GM12878 (cell line): Measurements from ENCODE around the gene TTC19. TPM values are rescaled to one million over a fixed set of nuclear protein-coding genes. Genes with fewer than 3 reads are reported as not detected.

ENCODE experiments used
- ATAC-seq: fragments of 200-7000 bp; cut with Tn5 transposase; 3 replicates; pipeline ENCODE4 v1.9.1; 2020; ENCODE audit warnings: mild to moderate bottlenecking, moderate library complexity
- BruUV-seq: library from RNA; stranded (reverse); fragments of 400-500 nt; replicated peaks from 2 replicates; lab custom pipeline; 2021; lab: Mats Ljungman, UMichigan
- CTCF ChIA-PET: fragments of 300-600 bp; sonication (Branson Sonifier 250); formaldehyde crosslinking; extraction: SDS; loops from one replicate; lab custom pipeline; 2021; ENCODE audit warnings: inconsistent platforms; lab: Yijun Ruan, JAX
- POLR2A ChIA-PET: fragments of 350-600 bp; formaldehyde crosslinking; extraction: SDS; loops from one replicate; lab custom pipeline; 2021; ENCODE audit warnings: inconsistent platforms; lab: Charles Lee
- RAD21 ChIA-PET: fragments of 300-600 bp; sonication (Branson Sonifier 250); formaldehyde crosslinking; loops from one replicate; lab custom pipeline; 2023; ENCODE audit warnings: antibody characterized with exemption; ENCODE audit not compliant: unreplicated experiment; lab: Charles Lee
- SMC1A ChIA-PET: fragments of 300-600 bp; sonication (Branson Sonifier 250); formaldehyde crosslinking; loops from one replicate; lab custom pipeline; 2023; ENCODE audit not compliant: unreplicated experiment, uncharacterized antibody; lab: Charles Lee
- DNase-seq: peaks from one replicate; pipeline ENCODE4 v3.0.0-alpha.2; 2011; ENCODE audit warnings: low read depth, low spot score
- FAIRE-seq: peaks from 3 replicates; lab custom pipeline; 2011; peaks lifted over from hg19 to GRCh38; lab: Jason Lieb, UNC
- H2AFZ ChIP-seq: 2 replicates; pipeline ENCODE4 v1.6.0; 2011; ENCODE audit warnings: low read depth, low read length, control low read depth; ENCODE audit not compliant: control insufficient read depth
- H3K27ac ChIP-seq: 2 replicates; pipeline ENCODE4 v1.5.1; 2011; ENCODE audit warnings: control low read depth; ENCODE audit not compliant: control insufficient read depth, insufficient read depth
- H3K27me3 ChIP-seq, 2 experiments: replicated peaks in 1 of 2; 2 replicates each; pipeline versions ENCODE4 v1.6.0 to v1.6.1; 2011; ENCODE audit warnings: low read length in 1 of 2; ENCODE audit not compliant: control insufficient read depth in 2 of 2, insufficient read depth in 2 of 2
- H3K36me3 ChIP-seq, 2 experiments: 2 replicates each; pipeline ENCODE4 v1.5.1; 2011; ENCODE audit warnings: low read length in 1 of 2; ENCODE audit not compliant: control insufficient read depth in 2 of 2, insufficient read depth in 2 of 2
- H3K4me1 ChIP-seq: 2 replicates; pipeline ENCODE4 v1.6.1; 2011; ENCODE audit warnings: mild to moderate bottlenecking, low read length, moderate library complexity, mixed read lengths; ENCODE audit not compliant: control insufficient read depth, insufficient read depth
- H3K4me2 ChIP-seq: 2 replicates; pipeline ENCODE4 v1.6.0; 2011; ENCODE audit warnings: control low read depth; ENCODE audit not compliant: control insufficient read depth, insufficient read depth
- H3K4me3 ChIP-seq: fragments of 200-600 bp; sonication (generic); 2 replicates; pipeline ENCODE4 v1.5.1; 2016
- H3K79me2 ChIP-seq: 2 replicates; pipeline ENCODE4 v1.6.0; 2011; ENCODE audit warnings: low read length; ENCODE audit not compliant: control insufficient read depth, insufficient read depth
- H3K9ac ChIP-seq: 2 replicates; pipeline ENCODE4 v1.8.0; 2011; ENCODE audit warnings: low read length, control low read depth, mixed read lengths; ENCODE audit not compliant: control insufficient read depth, insufficient read depth
- H3K9me3 ChIP-seq: replicated peaks from 3 replicates; pipeline ENCODE4 v1.5.1; 2011; ENCODE audit warnings: mild to moderate bottlenecking, low read length; ENCODE audit not compliant: control insufficient read depth, insufficient read depth
- H4K20me1 ChIP-seq: 2 replicates; pipeline ENCODE4 v1.6.0; 2011; ENCODE audit not compliant: control insufficient read depth, insufficient read depth
- BMI1 ChIP-seq: fragments of 450-650 bp; IDR thresholded peaks from 2 replicates; pipeline ENCODE4 v1.6.1; 2016; ENCODE audit warnings: mild to moderate bottlenecking, moderate library complexity, borderline replicate concordance
- CREM ChIP-seq: IDR thresholded peaks from 2 replicates; pipeline ENCODE4 v1.6.1; 2014; ENCODE audit warnings: antibody characterized with exemption, low read depth
- EP300 ChIP-seq, 2 experiments: fragments of 150-350 bp in 1 of 2; IDR thresholded peaks; 2 replicates each; pipeline ENCODE4 v1.6.1; 2011 to 2012; ENCODE audit warnings: low read depth in 2 of 2, low read length in 2 of 2, borderline replicate concordance in 1 of 2, improper control_type of control experiment in 1 of 2, inconsistent platforms in 1 of 2; ENCODE audit not compliant: control insufficient read depth in 1 of 2
- FOXM1 ChIP-seq: IDR thresholded peaks from 2 replicates; pipeline ENCODE4 v1.6.1; 2012; ENCODE audit warnings: low read depth, mild to moderate bottlenecking, inconsistent platforms, low read length, moderate library complexity
- IRF3 ChIP-seq: fragments of 450-650 bp; IDR thresholded peaks from 2 replicates; pipeline ENCODE4 v1.6.1; 2014; ENCODE audit warnings: mild to moderate bottlenecking
- IRF4 ChIP-seq: IDR thresholded peaks from 2 replicates; pipeline ENCODE4 v1.6.1; 2011; ENCODE audit warnings: low read depth, low read length
- NFXL1 ChIP-seq: fragments of 450-650 bp; IDR thresholded peaks from 2 replicates; pipeline ENCODE4 v1.6.1; 2017; ENCODE audit warnings: antibody characterized with exemption, mild to moderate bottlenecking, borderline replicate concordance
- NKRF ChIP-seq: fragments of 450-650 bp; conservative IDR thresholded peaks from 2 replicates; pipeline ENCODE4 v1.6.1; 2017; ENCODE audit warnings: mild to moderate bottlenecking, moderate library complexity
- NRF1 ChIP-seq: conservative IDR thresholded peaks from 2 replicates; pipeline ENCODE4 v1.6.1; 2011; ENCODE audit warnings: mild to moderate bottlenecking, low read depth, low read length, improper control_type of control experiment
- PML ChIP-seq: IDR thresholded peaks from 2 replicates; pipeline ENCODE4 v1.6.1; 2012; ENCODE audit warnings: low read length, inconsistent platforms
- SMAD5 ChIP-seq: IDR thresholded peaks from 2 replicates; pipeline ENCODE4 v1.6.1; 2016; ENCODE audit warnings: antibody characterized with exemption, low read depth
- SMARCA5 ChIP-seq: fragments of 450-650 bp; IDR thresholded peaks from 2 replicates; pipeline ENCODE4 v1.6.1; 2017; ENCODE audit warnings: mild to moderate bottlenecking
- ZNF207 ChIP-seq: fragments of 450-650 bp; IDR thresholded peaks from 2 replicates; pipeline ENCODE4 v1.6.1; 2014; ENCODE audit warnings: antibody characterized with exemption, mild to moderate bottlenecking, borderline replicate concordance
- ZNF217 ChIP-seq: fragments of 450-650 bp; IDR thresholded peaks from 2 replicates; pipeline ENCODE4 v1.6.1; 2017; ENCODE audit warnings: antibody characterized with exemption, mild to moderate bottlenecking
- ZNF274 ChIP-seq: IDR thresholded peaks from one replicate; pipeline ENCODE4 v1.8.0; 2011; ENCODE audit not compliant: insufficient read length, insufficient read depth
- WGBS: methylation state at CpG from one replicate; pipeline ENCODE4 v1.1.6; 2016; ENCODE audit warnings: low lambda C conversion rate; ENCODE audit not compliant: insufficient replicate concordance, insufficient coverage; ENCODE audit errors: missing lambda C conversion rate; 5-methylcytosine and 5-hydroxymethylcytosine counted together
- in situ Hi-C: fragments of 300-500 bp; cut with MboI; formaldehyde crosslinking; loops from 9 replicates; pipeline ENCODE4 v1.14.3; 2018; ENCODE audit warnings: mixed read lengths
- intact Hi-C: fragments of 100-400 bp; cut with micrococcal nuclease; formaldehyde crosslinking; loops from one replicate; pipeline ENCODE4 v1.14.2; 2022; ENCODE audit not compliant: unreplicated experiment
- polyA plus RNA-seq, 11 experiments: library from polyadenylated mRNA; depleted of rRNA in 4 of 11; unstranded in 6 of 11; stranded (reverse) in 5 of 11; fragments of >200 nt; fragmentation: Nextera tagmentation in 4 of 11; fragmentation: Illumina TruSeq in 1 of 11; extraction: Ambion mirVana in 4 of 11; extraction: Trizol in 1 of 11; gene quantifications; 1 replicate in 1 of 11; 2 replicates in 10 of 11; pipeline versions ENCODE4 v1.2.1 to v1.2.3, GENCODE V29; 2011 to 2016; ENCODE audit warnings: inconsistent platforms in 2 of 11, missing spikeins in 2 of 11, low read depth in 1 of 11
- total RNA-seq, 4 experiments: library from RNA; depleted of rRNA in 3 of 4; stranded (reverse); fragments of >200 nt in 3 of 4; fragmentation: Illumina TruSeq in 1 of 4; extraction: Trizol in 1 of 4; gene quantifications; 2 replicates each; pipeline versions ENCODE4 v1.2.1 to v1.2.3, GENCODE V29; 2013 to 2021
- TF ChIP-seq, protein P1 (sequence below): fragments of 450-650 bp; IDR thresholded peaks from 2 replicates; pipeline ENCODE4 v1.6.1; 2016; ENCODE audit warnings: mild to moderate bottlenecking
- TF ChIP-seq, protein P2 (sequence below): fragments of 450-650 bp; formaldehyde crosslinking; IDR thresholded peaks from 2 replicates; pipeline ENCODE4 v1.4.0; 2022; ENCODE audit warnings: mild to moderate bottlenecking, moderate library complexity

TTC19 gene
- total and polyA plus RNA-seq, 10 of the 15 experiments (the other 5 are each of a cell fraction or from before 2014, with no cell fraction given): 5.3 to 29.8 (median 20.1) TPM

DNA sequence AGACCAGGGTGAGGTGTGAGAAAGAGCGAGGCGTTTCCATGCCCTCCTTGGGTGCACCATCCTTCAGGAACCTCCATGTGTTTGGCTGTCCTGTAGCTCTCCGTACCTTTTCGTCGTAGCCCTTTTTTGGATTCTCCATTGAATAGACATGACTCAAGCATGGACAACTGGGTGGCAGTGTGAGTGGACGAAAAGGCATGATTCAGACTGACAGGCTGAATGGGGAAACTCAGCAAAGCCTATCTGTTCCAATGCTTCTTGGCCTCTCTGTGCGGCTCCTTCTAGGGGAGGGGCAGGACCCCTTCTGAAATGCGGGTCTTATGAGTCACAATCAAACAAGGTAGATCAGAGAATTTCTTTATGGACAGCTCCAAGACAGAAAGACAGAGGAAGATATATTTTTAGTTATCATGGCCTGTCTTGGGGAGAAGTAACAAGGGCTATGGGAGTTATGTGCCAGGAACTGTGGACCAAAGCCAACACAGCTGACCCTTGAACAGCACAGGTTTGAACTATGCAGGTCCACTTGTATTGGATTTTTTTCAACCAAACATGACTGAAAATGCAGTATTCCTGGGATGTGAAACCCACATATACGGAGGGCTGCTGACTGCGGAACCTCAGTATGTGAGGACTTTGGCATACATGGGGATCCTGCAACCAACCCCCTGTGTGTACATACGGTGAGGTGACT, 31.8 kb upstream of the TTC19 start:
- Histone ChIP-seq H4K20me1 (no peaks in the 10 kb centered on the region), H3K9me3 (no peaks in the 10 kb centered on the region), H3K9ac (no peak overlapping the region), H2AFZ (no peak overlapping the region), H3K4me1 (no peaks in the 10 kb centered on the region), H3K27ac (no peak overlapping the region), H3K4me3 (no peak overlapping the region), H3K36me3 (no peaks in the 10 kb centered on the region), H3K4me2 (no peak overlapping the region), H3K27me3 (peaks cover 0 to 9% of the 10 kb centered on the region in 2 experiments; a peak in 2 of 4 replicates), H3K79me2 (no peaks in the 10 kb centered on the region)
- POLR2A ChIA-PET: no interaction called here
- FAIRE-seq (no peak), DNase-seq (no peak), ATAC-seq (no peak)
- CTCF ChIA-PET: no interaction called here
- RAD21 ChIA-PET: no interaction called here
- BruUV-seq: no TSS peak
- in situ Hi-C loops (no loop called here), intact Hi-C loops (no loop called here)
- SMC1A ChIA-PET: no interaction called here
- 79% methylated on average over 11 of the region's 11 CpGs for WGBS
- TF ChIP-seq PML: no peak
- TF ChIP-seq EP300 (IDR thresholded peaks at IDR 0.05; ENCODE audit: borderline replicate concordance in 1 of 2, control insufficient read depth in 1 of 2, low read depth in 2 of 2, low read length in 2 of 2): no peak
- TF ChIP-seq NRF1: no peak
- no peak for TF ChIP-seq FOXM1
- no peak for TF ChIP-seq SMARCA5
- TF ChIP-seq SMAD5: no peak
- no peak for TF ChIP-seq NFXL1
- no peak for TF ChIP-seq ZNF207
- TF ChIP-seq IRF3: no peak
- no peak for TF ChIP-seq NKRF
- TF ChIP-seq BMI1: no peak
- no peak for TF ChIP-seq IRF4
- TF ChIP-seq CREM: no peak
- TF ChIP-seq, protein P1, sequence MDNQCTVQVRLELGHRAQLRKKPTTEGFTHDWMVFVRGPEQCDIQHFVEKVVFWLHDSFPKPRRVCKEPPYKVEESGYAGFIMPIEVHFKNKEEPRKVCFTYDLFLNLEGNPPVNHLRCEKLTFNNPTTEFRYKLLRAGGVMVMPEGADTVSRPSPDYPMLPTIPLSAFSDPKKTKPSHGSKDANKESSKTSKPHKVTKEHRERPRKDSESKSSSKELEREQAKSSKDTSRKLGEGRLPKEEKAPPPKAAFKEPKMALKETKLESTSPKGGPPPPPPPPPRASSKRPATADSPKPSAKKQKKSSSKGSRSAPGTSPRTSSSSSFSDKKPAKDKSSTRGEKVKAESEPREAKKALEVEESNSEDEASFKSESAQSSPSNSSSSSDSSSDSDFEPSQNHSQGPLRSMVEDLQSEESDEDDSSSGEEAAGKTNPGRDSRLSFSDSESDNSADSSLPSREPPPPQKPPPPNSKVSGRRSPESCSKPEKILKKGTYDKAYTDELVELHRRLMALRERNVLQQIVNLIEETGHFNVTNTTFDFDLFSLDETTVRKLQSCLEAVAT: no peak
- TF ChIP-seq ZNF217: no peak
- no peak for TF ChIP-seq ZNF274
- TF ChIP-seq, protein P2, sequence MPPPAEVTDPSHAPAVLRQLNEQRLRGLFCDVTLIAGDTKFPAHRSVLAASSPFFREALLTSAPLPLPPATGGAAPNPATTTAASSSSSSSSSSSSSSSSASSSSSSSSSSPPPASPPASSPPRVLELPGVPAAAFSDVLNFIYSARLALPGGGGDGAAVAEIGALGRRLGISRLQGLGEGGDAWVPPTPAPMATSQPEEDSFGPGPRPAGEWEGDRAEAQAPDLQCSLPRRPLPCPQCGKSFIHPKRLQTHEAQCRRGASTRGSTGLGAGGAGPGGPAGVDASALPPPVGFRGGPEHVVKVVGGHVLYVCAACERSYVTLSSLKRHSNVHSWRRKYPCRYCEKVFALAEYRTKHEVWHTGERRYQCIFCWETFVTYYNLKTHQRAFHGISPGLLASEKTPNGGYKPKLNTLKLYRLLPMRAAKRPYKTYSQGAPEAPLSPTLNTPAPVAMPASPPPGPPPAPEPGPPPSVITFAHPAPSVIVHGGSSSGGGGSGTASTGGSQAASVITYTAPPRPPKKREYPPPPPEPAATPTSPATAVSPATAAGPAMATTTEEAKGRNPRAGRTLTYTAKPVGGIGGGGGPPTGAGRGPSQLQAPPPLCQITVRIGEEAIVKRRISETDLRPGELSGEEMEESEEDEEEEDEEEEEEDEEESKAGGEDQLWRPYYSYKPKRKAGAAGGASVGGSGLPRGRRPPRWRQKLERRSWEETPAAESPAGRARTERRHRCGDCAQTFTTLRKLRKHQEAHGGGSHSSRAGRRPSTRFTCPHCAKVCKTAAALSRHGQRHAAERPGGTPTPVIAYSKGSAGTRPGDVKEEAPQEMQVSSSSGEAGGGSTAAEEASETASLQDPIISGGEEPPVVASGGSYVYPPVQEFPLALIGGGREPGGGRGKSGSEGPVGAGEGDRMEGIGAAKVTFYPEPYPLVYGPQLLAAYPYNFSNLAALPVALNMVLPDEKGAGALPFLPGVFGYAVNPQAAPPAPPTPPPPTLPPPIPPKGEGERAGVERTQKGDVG: no peak
